Ovary (tissue), 9 donors: Measurements from ENCODE around the gene ENSA. TPM values are rescaled to one million over a fixed set of nuclear protein-coding genes. Genes with fewer than 3 reads are reported as not detected.
A peak's percentile ranks its signal among the peaks of the same experiment; 100 is the strongest.

Experiments used
- DNase-seq, 5 donors: peaks; one replicate each; pipeline ENCODE4 v3.0.0-alpha.2; 2019 to 2020
- H3K27ac ChIP-seq, 2 donors: fragments of 200-600 bp; one replicate each; pipeline versions ENCODE4 v1.5.1 to v1.8.0; 2019 to 2022
- H3K27me3 ChIP-seq: fragments of 200-600 bp; one replicate; pipeline ENCODE4 v1.8.0; 2022
- H3K36me3 ChIP-seq: fragments of 200-600 bp; sonication (generic); one replicate; pipeline ENCODE4 v1.5.1; 2019
- H3K4me1 ChIP-seq: one replicate; pipeline ENCODE4 v1.8.1; 2013; ENCODE audit warnings: mild to moderate bottlenecking, moderate library complexity; ENCODE audit not compliant: insufficient read depth
- H3K4me3 ChIP-seq: fragments of 200-600 bp; sonication (generic); one replicate; pipeline ENCODE4 v1.5.1; 2017
- H3K9me3 ChIP-seq, 2 donors: fragments of 200-600 bp in 1 of 2; sonication (generic) in 1 of 2; one replicate each; pipeline versions ENCODE4 v1.5.1 to v1.8.1; 2013 to 2019; ENCODE audit warnings: mild to moderate bottlenecking in 1 of 2, moderate library complexity in 1 of 2
- CTCF ChIP-seq, 3 donors: fragments of 450-650 bp in 2 of 3; fragments of 200-600 bp in 1 of 3; IDR thresholded peaks; one replicate each; pipeline versions ENCODE4 v1.5.1 to v1.8.0; 2016 to 2022; ENCODE audit warnings: antibody characterized with exemption in 3 of 3, mild to moderate bottlenecking in 1 of 3
- EP300 ChIP-seq: sonication (generic); formaldehyde crosslinking; IDR thresholded peaks from one replicate; pipeline ENCODE4 v1.6.1; 2017; ENCODE audit warnings: antibody characterized with exemption
- POLR2A ChIP-seq: fragments of 450-650 bp; IDR thresholded peaks from one replicate; pipeline ENCODE4 v1.6.1; 2017; ENCODE audit warnings: antibody characterized with exemption, mild to moderate bottlenecking, moderate library complexity
- WGBS, 3 donors: extraction: QIAGEN DNeasy Blood & Tissue Kit in 1 of 3; methylation state at CpG; one replicate each; pipeline versions ENCODE4 v1.1.5 to v1.1.7; 2013 to 2017; 5-methylcytosine and 5-hydroxymethylcytosine counted together
- intact Hi-C, 4 donors: fragments of 100-400 bp; cut with DNase I; formaldehyde crosslinking; loops; one replicate each; pipeline versions ENCODE4 v1.11.0 to v1.15.1; 2022 to 2023
- polyA plus RNA-seq, 2 donors: library from polyadenylated mRNA; stranded (reverse); fragments of 200-250 nt in 1 of 2; fragments of 350-450 nt in 1 of 2; fragmentation: Illumina TruSeq in 1 of 2; extraction: RNeasy Lipid Tissue Mini Kit (QIAGEN cat#74804) in 1 of 2; gene quantifications; one replicate each; pipeline ENCODE4 v1.2.3, GENCODE V29; 2013 to 2014
- total RNA-seq, 7 donors: library from RNA; depleted of rRNA in 2 of 7; stranded (reverse); fragments of >200 nt in 2 of 7; fragmentation: NEBNext Ultra II Directional in 3 of 7; extraction: Animal tissue kit (Norgen Biotek cat#: 25700) in 3 of 7; gene quantifications; one replicate each; pipeline versions ENCODE4 v1.1.0 to v1.2.4, GENCODE V29; 2016 to 2023
- donor health status: DM: no; HTN: no; CAD: no; lungs with moderate emphysema.
- donor health status: DM: no; HTN: no; CAD: no.
- donor health status: Bipolar disorder and iron deficiency.
- donor health status: DM: yes; HTN: yes; CAD: no.
- donor health status: DM: no; HTN: no; CAD: no.
- donor health status: DM: yes; HTN: yes; CAD: no.

ENSA gene
- total and polyA plus RNA-seq, 9 donors = 111 to 196 (median 152) TPM

GRCh38 chr1:150615346-150616201 lies 13.8 kb downstream of the ENSA start:
- no peak for TF ChIP-seq CTCF (IDR thresholded peaks at IDR 0.05)
- no peak for TF ChIP-seq EP300
- no peak for TF ChIP-seq POLR2A
- no peaks in the 10 kb centered on the region for H3K36me3 ChIP-seq
- WGBS, 3 donors = 89 to 92% (median 90%) methylated on average over 12 of the region's 12 CpGs
- no peaks in the 10 kb centered on the region for H3K27me3 ChIP-seq
- no peak overlapping the region for H3K27ac ChIP-seq
- intact Hi-C loops = no loop called here
- no peak overlapping the region for H3K4me3 ChIP-seq
- H3K4me1 ChIP-seq = peaks cover 7% of the 10 kb centered on the region
- no peaks in the 10 kb centered on the region for H3K9me3 ChIP-seq
- no peak for DNase-seq

- no peak for DNase-seq
- H3K4me3 ChIP-seq = no peak overlapping the region
These were observed 16.1 kb downstream of the ENSA start for GRCh38 chr1:150613061-150613920.

GRCh38 chr1:150612014-150612345 lies 17.4 kb downstream of the ENSA start:
- Histone ChIP-seq H3K36me3 (no peaks in the 10 kb centered on the region), H3K9me3 (no peaks in the 10 kb centered on the region), H3K4me1 (peaks cover 12% of the 10 kb centered on the region), H3K27me3 (no peaks in the 10 kb centered on the region), H3K4me3 (no peak overlapping the region), H3K27ac (peak overlapping the region; percentile 53 to 59)
- 94 to 98% (median 97%) methylated on average over 3 of the region's 3 CpGs for WGBS, 3 donors
- DNase-seq = no peak
- intact Hi-C loops = loop anchor here in 1 of 4 donors (5.0 kb wide), 1 partner anchor 45 kb away; no protein-coding TSS in a partner anchor
- TF ChIP-seq EP300 (no peak), POLR2A (no peak), CTCF (IDR thresholded peaks at IDR 0.05) (no peak)

More at GRCh38 chr1:150613061-150613920, 16.1 kb downstream of the ENSA start:
- no peak for TF ChIP-seq POLR2A
- TF ChIP-seq CTCF (IDR thresholded peaks at IDR 0.05) = no peak
- TF ChIP-seq EP300 = no peak
- no peaks in the 10 kb centered on the region for H3K36me3 ChIP-seq
- no peaks in the 10 kb centered on the region for H3K9me3 ChIP-seq
- WGBS, 3 donors = 37 to 41% (median 41%) methylated on average over 12 of the region's 12 CpGs
- peaks cover 12% of the 10 kb centered on the region for H3K4me1 ChIP-seq
- no peaks in the 10 kb centered on the region for H3K27me3 ChIP-seq
- intact Hi-C loops = loop anchor here in 1 of 4 donors (5.0 kb wide), 1 partner anchor 46 kb away; no protein-coding TSS in a partner anchor
- peak overlapping the region; percentile 22 to 33 for H3K27ac ChIP-seq

GRCh38 chr1:150610576-150610975 lies 18.8 kb downstream of the ENSA start:
- 72 to 81% (median 80%) methylated on average over 4 of the region's 4 CpGs for WGBS, 3 donors
- no peak for TF ChIP-seq CTCF (IDR thresholded peaks at IDR 0.05)
- intact Hi-C loops = loop anchor here in 1 of 4 donors (5.0 kb wide), 1 partner anchor 43 kb away; no protein-coding TSS in a partner anchor
- Histone ChIP-seq H3K4me3 (no peak overlapping the region), H3K27ac (peak overlapping the region; percentile 1 to 81), H3K36me3 (no peaks in the 10 kb centered on the region), H3K9me3 (no peaks in the 10 kb centered on the region), H3K27me3 (no peaks in the 10 kb centered on the region), H3K4me1 (peaks cover 12% of the 10 kb centered on the region)
- no peak for DNase-seq
